A549 (cell line): Measurements from ENCODE around the gene LINC01488. TPM values are rescaled to one million over a fixed set of nuclear protein-coding genes. Genes with fewer than 3 reads are reported as not detected.

Experiments used
- ATAC-seq, 2 experiments: fragments of 200-7000 bp in 1 of 2; fragments of >200 bp in 1 of 2; cut with Nextera tagmentation in 1 of 2; cut with Tn5 transposase in 1 of 2; 3 replicates each; pipeline versions ENCODE4 v1.8.0 to v1.9.1; 2018 to 2020; ENCODE audit warnings: mild to moderate bottlenecking in 1 of 2, moderate library complexity in 1 of 2
- CTCF ChIA-PET: fragments of 300-600 bp; sonication (Branson Sonifier 250); formaldehyde crosslinking; extraction: SDS; loops from one replicate; lab custom pipeline; 2021; ENCODE audit warnings: antibody characterized with exemption, inconsistent platforms; lab: Yijun Ruan, JAX
- POLR2A ChIA-PET: fragments of 350-600 bp; formaldehyde crosslinking; extraction: SDS; loops from one replicate; lab custom pipeline; 2021; ENCODE audit warnings: antibody characterized with exemption, inconsistent platforms; lab: Yijun Ruan, JAX
- DNase-seq, 2 experiments: peaks; one replicate each; pipeline versions ENCODE4 v3.0.0 to v3.0.0-alpha.2; 2011 to 2016; ENCODE audit warnings: low read depth in 1 of 2, low spot score in 1 of 2
- FAIRE-seq: peaks from 2 replicates; lab custom pipeline; 2011; peaks lifted over from hg19 to GRCh38; lab: Jason Lieb, UNC
- H3K27ac ChIP-seq, 2 experiments: fragments of >200 bp; sonication (Bioruptor Twin); formaldehyde crosslinking; 3 replicates each; pipeline ENCODE4 v1.5.1; 2016 to 2017
- H3K4me1 ChIP-seq: fragments of >200 bp; sonication (Bioruptor Twin); formaldehyde crosslinking; 3 replicates; pipeline ENCODE4 v1.6.1; 2016
- H3K4me2 ChIP-seq: fragments of >200 bp; sonication (Bioruptor Twin); formaldehyde crosslinking; 3 replicates; pipeline ENCODE4 v1.6.1; 2016
- H3K4me3 ChIP-seq: fragments of >200 bp; sonication (Bioruptor Twin); formaldehyde crosslinking; 3 replicates; pipeline ENCODE4 v1.5.1; 2016
- H3K9me3 ChIP-seq: fragments of >200 bp; sonication (Bioruptor Twin); formaldehyde crosslinking; 3 replicates; pipeline ENCODE4 v1.6.1; 2016
- ATOH8 ChIP-seq: fragments of 250-450 bp; sonication (Bioruptor Pico); IDR thresholded peaks from 2 replicates; pipeline ENCODE4 v1.5.0; 2020; ENCODE audit warnings: low read depth, mild to moderate bottlenecking, moderate library complexity
- BHLHE40 ChIP-seq: IDR thresholded peaks from 2 replicates; pipeline ENCODE4 v1.6.1; 2012; ENCODE audit warnings: low read depth, low read length, inconsistent platforms
- CBX2 ChIP-seq: fragments of 200-600 bp; sonication (generic); IDR thresholded peaks from 2 replicates; pipeline ENCODE4 v1.6.1; 2016; ENCODE audit warnings: low read depth, mild to moderate bottlenecking, borderline replicate concordance
- CTCF ChIP-seq: fragments of >200 bp; sonication (Bioruptor Twin); formaldehyde crosslinking; IDR thresholded peaks from 3 replicates; pipeline ENCODE4 v1.5.1; 2016
- EHF ChIP-seq: fragments of 250-450 bp; sonication (Bioruptor Pico); IDR thresholded peaks from 2 replicates; pipeline ENCODE4 v1.5.0; 2020; ENCODE audit warnings: mild to moderate bottlenecking
- EHMT2 ChIP-seq: fragments of 200-600 bp; sonication (generic); IDR thresholded peaks from 2 replicates; pipeline ENCODE4 v1.6.1; 2016; ENCODE audit warnings: antibody characterized with exemption, low read depth, mild to moderate bottlenecking, moderate library complexity
- EP300 ChIP-seq, 2 experiments: fragments of >200 bp; sonication (Bioruptor Twin); formaldehyde crosslinking; IDR thresholded peaks; 2 replicates in 1 of 2; 3 replicates in 1 of 2; pipeline ENCODE4 v1.6.1; 2016 to 2017
- ESRRA ChIP-seq: fragments of 150-350 bp; IDR thresholded peaks from 2 replicates; pipeline ENCODE4 v1.6.1; 2014; ENCODE audit warnings: mild to moderate bottlenecking, low read length, borderline replicate concordance
- GATA3 ChIP-seq: IDR thresholded peaks from 2 replicates; pipeline ENCODE4 v1.6.1; 2012; ENCODE audit warnings: borderline replicate concordance
- HEYL ChIP-seq: fragments of 250-450 bp; sonication (Bioruptor Pico); IDR thresholded peaks from 2 replicates; pipeline ENCODE4 v1.8.0; 2021; ENCODE audit warnings: mild to moderate bottlenecking, moderate library complexity
- HOXB13 ChIP-seq: fragments of 250-450 bp; sonication (Bioruptor Pico); IDR thresholded peaks from 2 replicates; pipeline ENCODE4 v1.5.0; 2020; ENCODE audit warnings: low read depth, mild to moderate bottlenecking, moderate library complexity
- HOXB5 ChIP-seq: fragments of 250-450 bp; sonication (Bioruptor Pico); IDR thresholded peaks from 2 replicates; pipeline ENCODE4 v1.5.0; 2020; ENCODE audit warnings: mild to moderate bottlenecking, moderate library complexity
- JUN ChIP-seq, 2 experiments: fragments of >200 bp; sonication (Bioruptor Twin); formaldehyde crosslinking; IDR thresholded peaks; 2 replicates in 1 of 2; 3 replicates in 1 of 2; pipeline ENCODE4 v1.6.1; 2016 to 2017
- JUNB ChIP-seq: fragments of >200 bp; sonication (Bioruptor Twin); formaldehyde crosslinking; IDR thresholded peaks from 2 replicates; pipeline ENCODE4 v1.6.1; 2016
- KDM5A ChIP-seq: fragments of 200-600 bp; sonication (generic); IDR thresholded peaks from 2 replicates; pipeline ENCODE4 v1.6.1; 2016; ENCODE audit warnings: antibody characterized with exemption, mild to moderate bottlenecking
- MAX ChIP-seq: IDR thresholded peaks from 2 replicates; pipeline ENCODE4 v1.6.1; 2012
- MAZ ChIP-seq: fragments of 150-350 bp; IDR thresholded peaks from 2 replicates; pipeline ENCODE4 v1.6.1; 2014; ENCODE audit warnings: antibody characterized with exemption, low read depth, low read length, borderline replicate concordance
- NFE2L2 ChIP-seq: fragments of 150-350 bp; conservative IDR thresholded peaks from 2 replicates; pipeline ENCODE4 v1.6.1; 2014; ENCODE audit warnings: low read length
- PBX3 ChIP-seq: IDR thresholded peaks from 2 replicates; pipeline ENCODE4 v1.6.1; 2012
- PHF8 ChIP-seq: fragments of 200-600 bp; sonication (generic); IDR thresholded peaks from 2 replicates; pipeline ENCODE4 v1.6.1; 2016; ENCODE audit warnings: low read depth, mild to moderate bottlenecking, antibody characterized with exemption, moderate library complexity, borderline replicate concordance
- REST ChIP-seq: fragments of 200-600 bp; sonication (generic); IDR thresholded peaks from 2 replicates; pipeline ENCODE4 v1.6.1; 2016; ENCODE audit warnings: antibody characterized with exemption, mild to moderate bottlenecking, moderate library complexity
- RFX5 ChIP-seq: fragments of 450-650 bp; IDR thresholded peaks from 2 replicates; pipeline ENCODE4 v1.7.1; 2014; ENCODE audit warnings: antibody characterized with exemption, mild to moderate bottlenecking, moderate library complexity
- TFCP2L1 ChIP-seq: fragments of 250-450 bp; sonication (Bioruptor Pico); IDR thresholded peaks from 2 replicates; pipeline ENCODE4 v1.5.0; 2021; ENCODE audit warnings: mild to moderate bottlenecking
- TP53 ChIP-seq: fragments of 250-450 bp; sonication (Bioruptor Pico); IDR thresholded peaks from 2 replicates; pipeline ENCODE4 v1.5.0; 2021; ENCODE audit warnings: mild to moderate bottlenecking, moderate library complexity
- USF2 ChIP-seq: fragments of 450-650 bp; IDR thresholded peaks from 2 replicates; pipeline ENCODE4 v1.6.1; 2014; ENCODE audit warnings: antibody characterized with exemption
- ZFP36 ChIP-seq: fragments of 450-650 bp; IDR thresholded peaks from 2 replicates; pipeline ENCODE4 v1.6.1; 2014; ENCODE audit warnings: borderline replicate concordance; ENCODE audit not compliant: partially characterized antibody
- WGBS: methylation state at CpG from one replicate; pipeline ENCODE4 v1.1.6; 2017; ENCODE audit errors: missing lambda C conversion rate; 5-methylcytosine and 5-hydroxymethylcytosine counted together
- polyA plus RNA-seq, 4 experiments: library from polyadenylated mRNA; depleted of rRNA in 3 of 4; stranded (reverse); fragments of >200 nt; fragmentation: RNase III in 1 of 4; extraction: RNeasy Plus Mini Kit Qiagen cat#74134 plus additional on column Dnase treatment in 1 of 4; gene quantifications; 2 replicates in 3 of 4; 3 replicates in 1 of 4; pipeline ENCODE4 v1.2.3, GENCODE V29; 2011 to 2017

LINC01488 gene
- polyA plus RNA-seq, 2 of the 4 experiments (the other 2 are of a cell fraction): 0.05 TPM; not detected in 1

GRCh38 chr11:69497221-69497787 is 15.8 kb downstream of the LINC01488 start (continued):
- TF ChIP-seq TP53 (no peak), EHMT2 (no peak), EHF (CRISPR knock-in tag) (no peak), USF2 (no peak), ZFP36 (no peak), KDM5A (no peak), REST (no peak), HOXB5 (CRISPR knock-in tag) (no peak), NFE2L2 (no peak), BHLHE40 (no peak), JUNB (0 out of 2 replicates have a peak, but pooled peaks have one; percentile 30), JUN (IDR thresholded peaks at IDR 0.05) (peak in 1 of 2 experiments; percentile 72; a peak in 3 of 5 replicates), EP300 (IDR thresholded peaks at IDR 0.05) (peak; percentile 26 to 77; a peak in 2 of 5 replicates), RFX5 (no peak), MAX (peak; percentile 95), MAZ (no peak), TFCP2L1 (CRISPR knock-in tag) (no peak)

- DNase-seq (no peak), ATAC-seq (no peak), FAIRE-seq (no peak)
- Histone ChIP-seq H3K9me3 (no peaks in the 10 kb centered on the region), H3K4me2 (no peak overlapping the region), H3K4me1 (peaks cover 42% of the 10 kb centered on the region), H3K4me3 (no peak overlapping the region), H3K27ac (peak overlapping the region in 1 of 2 experiments; percentile 52; a peak in 1 of 6 replicates)
- CTCF ChIA-PET: no interaction called here
- POLR2A ChIA-PET: no interaction called here
- no peak for TF ChIP-seq PHF8
- TF ChIP-seq CBX2: no peak
- TF ChIP-seq HOXB13 (CRISPR knock-in tag): no peak
- no peak for TF ChIP-seq CTCF
- no peak for TF ChIP-seq PBX3
- TF ChIP-seq GATA3: no peak
- no peak for TF ChIP-seq EP300 (IDR thresholded peaks at IDR 0.05)
- no peak for TF ChIP-seq ATOH8 (CRISPR knock-in tag)
- TF ChIP-seq ESRRA: no peak
- TF ChIP-seq HEYL (CRISPR knock-in tag): no peak
- TF ChIP-seq HOXB5 (CRISPR knock-in tag): no peak
- TF ChIP-seq EHMT2: no peak
- WGBS: 87% methylated on average over 7 of the region's 7 CpGs
These were observed 17.2 kb downstream of the LINC01488 start for GRCh38 chr11:69498614-69499175.
